Measurements from ENCODE around the gene TMEM258. TPM values are rescaled to one million over a fixed set of nuclear protein-coding genes. Genes with fewer than 3 reads are reported as not detected.

TMEM258 gene
- total and polyA plus RNA-seq, 4 donors: 31.0 to 136 (median 98.7) TPM

GRCh38 chr11:61838921-61839320 is 46.5 kb upstream of the TMEM258 start:
- Histone ChIP-seq H3K27me3 (ENCODE audit: control insufficient read depth in 4 of 4, insufficient read depth in 4 of 4, low read length in 3 of 4) (no peaks in the 10 kb centered on the region), H3K36me3 (ENCODE audit: control insufficient read depth in 4 of 4, insufficient read depth in 3 of 4, low read depth in 1 of 4, low read length in 3 of 4) (peaks cover 4 to 26% (median 13%) of the 10 kb centered on the region in 4 donors), H3K27ac (ENCODE audit: low read depth in 1 of 2, low read length in 2 of 2) (no peak overlapping the region), H3K4me3 (ENCODE audit: low read depth in 1 of 3, low read length in 3 of 3) (no peak overlapping the region), H3K9me3 (ENCODE audit: control insufficient read depth in 4 of 4, low read length in 3 of 4) (no peaks in the 10 kb centered on the region), H3K9ac (ENCODE audit: low read depth in 1 of 2, low read length in 2 of 2) (no peak overlapping the region), H3K4me1 (ENCODE audit: control insufficient read depth in 4 of 4, insufficient read depth in 4 of 4, low read length in 3 of 4) (peaks cover 0 to 2% (median 0%) of the 10 kb centered on the region in 4 donors)
- DNase-seq (ENCODE audit: low spot score): no peak
- TF ChIP-seq YY1 (IDR thresholded peaks at IDR 0.05) (no peak), RXRA (IDR thresholded peaks at IDR 0.05) (no peak), GABPA (IDR thresholded peaks at IDR 0.05 in 1 of 2, conservative IDR thresholded peaks at IDR 0.05 in 1 of 2) (no peak), MAX (IDR thresholded peaks at IDR 0.05) (no peak), FOXA1 (IDR thresholded peaks at IDR 0.05) (no peak), TAF1 (conservative IDR thresholded peaks at IDR 0.05) (no peak), RAD21 (IDR thresholded peaks at IDR 0.05) (no peak), FOXA2 (IDR thresholded peaks at IDR 0.05) (no peak), EGR1 (IDR thresholded peaks at IDR 0.05; ENCODE audit: low read depth in 2 of 2) (no peak), NR2F2 (IDR thresholded peaks at IDR 0.05) (no peak)
- TF ChIP-seq, protein P1, sequence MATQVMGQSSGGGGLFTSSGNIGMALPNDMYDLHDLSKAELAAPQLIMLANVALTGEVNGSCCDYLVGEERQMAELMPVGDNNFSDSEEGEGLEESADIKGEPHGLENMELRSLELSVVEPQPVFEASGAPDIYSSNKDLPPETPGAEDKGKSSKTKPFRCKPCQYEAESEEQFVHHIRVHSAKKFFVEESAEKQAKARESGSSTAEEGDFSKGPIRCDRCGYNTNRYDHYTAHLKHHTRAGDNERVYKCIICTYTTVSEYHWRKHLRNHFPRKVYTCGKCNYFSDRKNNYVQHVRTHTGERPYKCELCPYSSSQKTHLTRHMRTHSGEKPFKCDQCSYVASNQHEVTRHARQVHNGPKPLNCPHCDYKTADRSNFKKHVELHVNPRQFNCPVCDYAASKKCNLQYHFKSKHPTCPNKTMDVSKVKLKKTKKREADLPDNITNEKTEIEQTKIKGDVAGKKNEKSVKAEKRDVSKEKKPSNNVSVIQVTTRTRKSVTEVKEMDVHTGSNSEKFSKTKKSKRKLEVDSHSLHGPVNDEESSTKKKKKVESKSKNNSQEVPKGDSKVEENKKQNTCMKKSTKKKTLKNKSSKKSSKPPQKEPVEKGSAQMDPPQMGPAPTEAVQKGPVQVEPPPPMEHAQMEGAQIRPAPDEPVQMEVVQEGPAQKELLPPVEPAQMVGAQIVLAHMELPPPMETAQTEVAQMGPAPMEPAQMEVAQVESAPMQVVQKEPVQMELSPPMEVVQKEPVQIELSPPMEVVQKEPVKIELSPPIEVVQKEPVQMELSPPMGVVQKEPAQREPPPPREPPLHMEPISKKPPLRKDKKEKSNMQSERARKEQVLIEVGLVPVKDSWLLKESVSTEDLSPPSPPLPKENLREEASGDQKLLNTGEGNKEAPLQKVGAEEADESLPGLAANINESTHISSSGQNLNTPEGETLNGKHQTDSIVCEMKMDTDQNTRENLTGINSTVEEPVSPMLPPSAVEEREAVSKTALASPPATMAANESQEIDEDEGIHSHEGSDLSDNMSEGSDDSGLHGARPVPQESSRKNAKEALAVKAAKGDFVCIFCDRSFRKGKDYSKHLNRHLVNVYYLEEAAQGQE (IDR thresholded peaks at IDR 0.05): no peak
- TF ChIP-seq, protein P2, sequence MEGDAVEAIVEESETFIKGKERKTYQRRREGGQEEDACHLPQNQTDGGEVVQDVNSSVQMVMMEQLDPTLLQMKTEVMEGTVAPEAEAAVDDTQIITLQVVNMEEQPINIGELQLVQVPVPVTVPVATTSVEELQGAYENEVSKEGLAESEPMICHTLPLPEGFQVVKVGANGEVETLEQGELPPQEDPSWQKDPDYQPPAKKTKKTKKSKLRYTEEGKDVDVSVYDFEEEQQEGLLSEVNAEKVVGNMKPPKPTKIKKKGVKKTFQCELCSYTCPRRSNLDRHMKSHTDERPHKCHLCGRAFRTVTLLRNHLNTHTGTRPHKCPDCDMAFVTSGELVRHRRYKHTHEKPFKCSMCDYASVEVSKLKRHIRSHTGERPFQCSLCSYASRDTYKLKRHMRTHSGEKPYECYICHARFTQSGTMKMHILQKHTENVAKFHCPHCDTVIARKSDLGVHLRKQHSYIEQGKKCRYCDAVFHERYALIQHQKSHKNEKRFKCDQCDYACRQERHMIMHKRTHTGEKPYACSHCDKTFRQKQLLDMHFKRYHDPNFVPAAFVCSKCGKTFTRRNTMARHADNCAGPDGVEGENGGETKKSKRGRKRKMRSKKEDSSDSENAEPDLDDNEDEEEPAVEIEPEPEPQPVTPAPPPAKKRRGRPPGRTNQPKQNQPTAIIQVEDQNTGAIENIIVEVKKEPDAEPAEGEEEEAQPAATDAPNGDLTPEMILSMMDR (IDR thresholded peaks at IDR 0.05; ENCODE audit: low read depth, low read length, missing input control): no peak
- WGBS: 91% methylated on average over 10 of the region's 10 CpGs

DNA sequence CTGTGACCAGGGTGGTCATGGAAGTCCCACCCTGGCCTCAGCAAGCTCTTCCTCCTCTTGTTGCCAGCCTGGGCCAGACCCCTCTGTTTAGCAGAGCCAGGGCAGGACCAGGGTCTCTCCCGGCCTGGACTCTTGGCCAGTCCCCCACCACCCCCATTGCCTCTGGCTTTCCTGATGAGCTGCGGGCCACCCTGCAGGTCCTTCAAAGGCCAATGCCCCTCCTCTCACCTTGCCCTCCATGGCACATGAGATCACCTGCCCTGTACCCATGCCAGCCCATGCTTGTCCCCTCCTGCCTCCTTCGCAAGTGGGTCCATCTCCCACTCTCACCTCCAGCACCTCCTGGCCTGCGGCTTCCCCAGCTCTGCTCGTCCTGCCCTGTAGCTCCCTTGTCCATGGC is 46.1 kb upstream of the TMEM258 start:
- 98% methylated on average over 5 of the region's 5 CpGs for WGBS
- Histone ChIP-seq H3K27me3 (ENCODE audit: control insufficient read depth in 4 of 4, insufficient read depth in 4 of 4, low read length in 3 of 4) (no peaks in the 10 kb centered on the region), H3K9me3 (ENCODE audit: control insufficient read depth in 4 of 4, low read length in 3 of 4) (no peaks in the 10 kb centered on the region), H3K9ac (ENCODE audit: low read depth in 1 of 2, low read length in 2 of 2) (no peak overlapping the region), H3K27ac (ENCODE audit: low read depth in 1 of 2, low read length in 2 of 2) (no peak overlapping the region), H3K4me1 (ENCODE audit: control insufficient read depth in 4 of 4, insufficient read depth in 4 of 4, low read length in 3 of 4) (peaks cover 0 to 2% (median 0%) of the 10 kb centered on the region in 4 donors), H3K36me3 (ENCODE audit: control insufficient read depth in 4 of 4, insufficient read depth in 3 of 4, low read depth in 1 of 4, low read length in 3 of 4) (peaks cover 4 to 26% (median 13%) of the 10 kb centered on the region in 4 donors), H3K4me3 (ENCODE audit: low read depth in 1 of 3, low read length in 3 of 3) (no peak overlapping the region)
- DNase-seq (ENCODE audit: low spot score): no peak
- TF ChIP-seq HNF4G (IDR thresholded peaks at IDR 0.05): no peak
- no peak for TF ChIP-seq HNF4A (conservative IDR thresholded peaks at IDR 0.05)
- TF ChIP-seq, protein P1 (IDR thresholded peaks at IDR 0.05): no peak
- no peak for TF ChIP-seq FOXA1 (IDR thresholded peaks at IDR 0.05)
- TF ChIP-seq JUND (IDR thresholded peaks at IDR 0.05): no peak
- no peak for TF ChIP-seq FOXA2 (IDR thresholded peaks at IDR 0.05)
- TF ChIP-seq TAF1 (conservative IDR thresholded peaks at IDR 0.05): no peak
- TF ChIP-seq SP1 (IDR thresholded peaks at IDR 0.05): no peak
- TF ChIP-seq, protein P2 (IDR thresholded peaks at IDR 0.05; ENCODE audit: low read depth, low read length, missing input control): no peak
- no peak for TF ChIP-seq GABPA (IDR thresholded peaks at IDR 0.05 in 1 of 2, conservative IDR thresholded peaks at IDR 0.05 in 1 of 2)
- TF ChIP-seq RXRA (IDR thresholded peaks at IDR 0.05): no peak
- TF ChIP-seq ZBTB33 (IDR thresholded peaks at IDR 0.05): no peak
- no peak for TF ChIP-seq MAX (IDR thresholded peaks at IDR 0.05)
- TF ChIP-seq EGR1 (IDR thresholded peaks at IDR 0.05; ENCODE audit: low read depth in 2 of 2): no peak
- TF ChIP-seq RAD21 (IDR thresholded peaks at IDR 0.05): no peak
- TF ChIP-seq NR2F2 (IDR thresholded peaks at IDR 0.05): no peak
- TF ChIP-seq YY1 (IDR thresholded peaks at IDR 0.05): no peak
